Stimulated activated CD8-positive, alpha-beta memory T cell treated with anti-CD3 and anti-CD28 coated beads, Interleukin-15, amount 100 ng/mL, for 4 hours (primary cell): ENCODE data around the gene ARID1B.

Experiments used
- DNase-seq, 2 donors: peaks; one replicate each; pipeline ENCODE4 v3.0.0-alpha.2; 2020; ENCODE audit warnings: low read depth in 2 of 2

ARID1B gene

GRCh38 chr6:157152556-157152955 lies 375.4 kb downstream of the ARID1B start:
- DNase-seq: no peak

- DNase-seq: no peak
These were observed 378.6 kb downstream of the ARID1B start for GRCh38 chr6:157155804-157156203.

- DNase-seq: no peak
These were observed 380.1 kb downstream of the ARID1B start for GRCh38 chr6:157157258-157157657.

- no peak for DNase-seq
These were observed 381.3 kb downstream of the ARID1B start for GRCh38 chr6:157158456-157158855.

- no peak for DNase-seq
These were observed 381.7 kb downstream of the ARID1B start for GRCh38 chr6:157158897-157159296.

- DNase-seq: no peak
These were observed 382.2 kb downstream of the ARID1B start for GRCh38 chr6:157159348-157159747.

- DNase-seq: no peak
These were observed 384.7 kb downstream of the ARID1B start for GRCh38 chr6:157161912-157162311.

GRCh38 chr6:157162766-157163433 lies 385.7 kb downstream of the ARID1B start:
- DNase-seq: no peak

GRCh38 chr6:157163434-157164159 lies 386.4 kb downstream of the ARID1B start:
- DNase-seq: no peak

- DNase-seq: no peak
These were observed 387.8 kb downstream of the ARID1B start for GRCh38 chr6:157164972-157165371.

- DNase-seq: no peak
These were observed 389.6 kb downstream of the ARID1B start for GRCh38 chr6:157166784-157167183.

- DNase-seq: no peak
These were observed 390.7 kb downstream of the ARID1B start for GRCh38 chr6:157167837-157168236.

GRCh38 chr6:157168471-157168870 lies 391.3 kb downstream of the ARID1B start:
- no peak for DNase-seq

- no peak for DNase-seq
These were observed 392.0 kb downstream of the ARID1B start for GRCh38 chr6:157169226-157169625.

- DNase-seq: no peak
These were observed 392.5 kb downstream of the ARID1B start for GRCh38 chr6:157169656-157170055.

GRCh38 chr6:157170535-157170934 lies 393.4 kb downstream of the ARID1B start:
- no peak for DNase-seq

GRCh38 chr6:157171801-157172200 lies 394.6 kb downstream of the ARID1B start:
- DNase-seq: no peak

- no peak for DNase-seq
These were observed 395.1 kb downstream of the ARID1B start for GRCh38 chr6:157172231-157172701.

- no peak for DNase-seq
These were observed 395.8 kb downstream of the ARID1B start for GRCh38 chr6:157172830-157173536.

- DNase-seq: no peak
These were observed 396.6 kb downstream of the ARID1B start for GRCh38 chr6:157173776-157174175.

- DNase-seq: no peak
These were observed 397.6 kb downstream of the ARID1B start for GRCh38 chr6:157174731-157175130.

- DNase-seq: no peak
These were observed 400.7 kb downstream of the ARID1B start for GRCh38 chr6:157177731-157178336.
